ENCODE data around the gene ZNF483. TPM values are rescaled to one million over a fixed set of nuclear protein-coding genes. Genes with fewer than 3 reads are reported as not detected.
A peak's percentile ranks its signal among the peaks of the same experiment; 100 is the strongest.

ZNF483 gene
- total and polyA plus RNA-seq, 8 donors = 0.06 to 29.7 (median 1.8) TPM; not detected in 2

GRCh38 chr9:111582888-111583287 is 57.9 kb downstream of the ZNF483 start:
- Histone ChIP-seq H3K4me1 (no peaks in the 10 kb centered on the region), H3K27me3 (no peaks in the 10 kb centered on the region), H3K9me3 (no peaks in the 10 kb centered on the region), H3K27ac (no peak overlapping the region), H3K36me3 (peaks cover 37 to 97% (median 87%) of the 10 kb centered on the region in 4 donors), H3K4me3 (no peak overlapping the region)
- DNase-seq = no peak
- TF ChIP-seq EP300 (IDR thresholded peaks at IDR 0.05) (no peak), POLR2AphosphoS5 (IDR thresholded peaks at IDR 0.05) (no peak), CTCF (IDR thresholded peaks at IDR 0.05) (no peak), POLR2A (IDR thresholded peaks at IDR 0.05) (no peak)
- WGBS, 5 donors = 67 to 78% (median 74%) methylated on average over 3 of the region's 3 CpGs
- intact Hi-C loops (cut with DNase I; ENCODE audit: low total_unique reads) = no loop called here

- TF ChIP-seq EP300 (IDR thresholded peaks at IDR 0.05) (no peak), POLR2A (IDR thresholded peaks at IDR 0.05) (no peak), CTCF (IDR thresholded peaks at IDR 0.05) (no peak), POLR2AphosphoS5 (IDR thresholded peaks at IDR 0.05) (peak in 1 of 3 donors; percentile 9)
- Histone ChIP-seq H3K27me3 (no peaks in the 10 kb centered on the region), H3K4me1 (no peaks in the 10 kb centered on the region), H3K9me3 (no peaks in the 10 kb centered on the region), H3K27ac (no peak overlapping the region), H3K4me3 (no peak overlapping the region), H3K36me3 (peaks cover 24 to 91% (median 80%) of the 10 kb centered on the region in 4 donors)
- 91 to 97% (median 93%) methylated on average over 5 of the region's 5 CpGs for WGBS, 5 donors
- no peak for DNase-seq
- intact Hi-C loops (cut with DNase I; ENCODE audit: low total_unique reads) = no loop called here
Observed at GRCh38 chr9:111586378-111586777, 61.4 kb downstream of the ZNF483 start.

GRCh38 chr9:111588846-111589245 is 63.9 kb downstream of the ZNF483 start:
- Histone ChIP-seq H3K9me3 (no peaks in the 10 kb centered on the region), H3K36me3 (peaks cover 15 to 92% (median 78%) of the 10 kb centered on the region in 4 donors), H3K4me3 (no peak overlapping the region), H3K27ac (no peak overlapping the region), H3K4me1 (no peaks in the 10 kb centered on the region), H3K27me3 (no peaks in the 10 kb centered on the region)
- 78 to 91% (median 85%) methylated on average over 5 of the region's 5 CpGs for WGBS, 5 donors
- DNase-seq = no peak
- no peak for TF ChIP-seq EP300 (IDR thresholded peaks at IDR 0.05)
- TF ChIP-seq POLR2A (IDR thresholded peaks at IDR 0.05) = no peak
- TF ChIP-seq CTCF (IDR thresholded peaks at IDR 0.05) = no peak
- no peak for TF ChIP-seq POLR2AphosphoS5 (IDR thresholded peaks at IDR 0.05)
- intact Hi-C loops (cut with DNase I; ENCODE audit: low total_unique reads) = no loop called here

- TF ChIP-seq POLR2AphosphoS5 (IDR thresholded peaks at IDR 0.05) (peak in 1 of 3 donors; percentile 7), CTCF (IDR thresholded peaks at IDR 0.05) (peak in 5 of 7 experiments; percentile 15 to 65 (median 63)), POLR2A (IDR thresholded peaks at IDR 0.05) (no peak), EP300 (IDR thresholded peaks at IDR 0.05) (no peak)
- peak; percentile 69 to 92 for DNase-seq
- H3K27ac ChIP-seq = peak overlapping the region; percentile 77 to 94 (median 92)
- no peaks in the 10 kb centered on the region for H3K27me3 ChIP-seq
- H3K4me3 ChIP-seq = peak overlapping the region; percentile 69 to 80 (median 78)
- H3K4me1 ChIP-seq = peaks cover 5 to 42% (median 33%) of the 10 kb centered on the region in 4 donors
- intact Hi-C loops (cut with DNase I; ENCODE audit: low total_unique reads) = no loop called here
- H3K9me3 ChIP-seq = no peaks in the 10 kb centered on the region
- H3K36me3 ChIP-seq = peaks cover 19 to 42% (median 38%) of the 10 kb centered on the region in 4 donors
- WGBS, 5 donors = 1 to 2% (median 1%) methylated on average over 41 of the region's 41 CpGs
Observed at GRCh38 chr9:111597852-111598732, 73.1 kb downstream of the ZNF483 start.
